Measurements from ENCODE around the gene OR13C4.

DNA sequence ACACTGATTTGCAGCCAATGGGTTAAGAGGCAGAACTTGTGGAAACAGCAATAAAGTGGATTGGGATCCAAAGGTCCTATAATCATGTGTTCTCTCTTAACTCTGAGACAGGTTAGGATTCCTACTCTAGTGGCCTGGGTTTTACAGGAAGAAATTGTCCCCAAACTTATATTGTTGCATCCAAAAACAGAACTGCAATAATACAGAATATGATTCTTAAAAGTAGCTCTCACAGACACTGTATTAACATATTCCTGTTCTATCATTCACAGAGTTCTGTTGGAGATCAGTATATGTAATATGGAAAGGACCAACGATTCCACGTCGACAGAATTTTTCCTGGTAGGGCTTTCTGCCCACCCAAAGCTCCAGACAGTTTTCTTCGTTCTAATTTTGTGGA is 41.9 kb upstream of the OR13C4 start, which contains the start of gene OR13C8:
- no peak for TF ChIP-seq EZH2 (IDR thresholded peaks at IDR 0.05; ENCODE audit: insufficient read depth, poor library complexity, severe bottlenecking)
- TF ChIP-seq EZH2phosphoT487 (IDR thresholded peaks at IDR 0.05; ENCODE audit: insufficient read depth, low read depth) = no peak
